Peyer's patch (tissue), 4 donors: ENCODE results near the gene PRDX2. TPM values are rescaled to one million over a fixed set of nuclear protein-coding genes. Genes with fewer than 3 reads are reported as not detected.

ENCODE experiments used
- DNase-seq, 3 donors: peaks; one replicate each; pipeline ENCODE4 v3.0.0-alpha.2; 2017 to 2019
- H3K27ac ChIP-seq, 4 donors: fragments of 200-600 bp; sonication (generic); one replicate each; pipeline ENCODE4 v1.5.1; 2016 to 2019
- H3K27me3 ChIP-seq, 2 donors: fragments of 200-600 bp; sonication (generic); one replicate each; pipeline ENCODE4 v1.5.1; 2019
- H3K36me3 ChIP-seq, 3 donors: fragments of 200-600 bp; sonication (generic); one replicate each; pipeline ENCODE4 v1.5.1; 2016 to 2019
- H3K4me1 ChIP-seq, 4 donors: fragments of 200-600 bp; sonication (generic); one replicate each; pipeline ENCODE4 v1.5.1; 2016 to 2019
- H3K4me3 ChIP-seq, 4 donors: fragments of 200-600 bp; sonication (generic); 1 replicate in 3 of 4; 2 replicates in 1 of 4; pipeline ENCODE4 v1.5.1; 2016 to 2019; ENCODE audit warnings: mild to moderate bottlenecking in 1 of 4
- H3K9me3 ChIP-seq, 4 donors: fragments of 200-600 bp; sonication (generic); one replicate each; pipeline ENCODE4 v1.5.1; 2016 to 2019; ENCODE audit warnings: mild to moderate bottlenecking in 1 of 4
- CTCF ChIP-seq, 6 experiments: fragments of 450-650 bp in 4 of 6; fragments of 200-600 bp in 2 of 6; sonication (generic) in 1 of 6; IDR thresholded peaks; one replicate each; pipeline ENCODE4 v1.5.1; 2017 to 2019; ENCODE audit warnings: antibody characterized with exemption in 6 of 6, mild to moderate bottlenecking in 3 of 6, moderate library complexity in 1 of 6
- POLR2A ChIP-seq, 2 donors: fragments of 450-650 bp; IDR thresholded peaks; one replicate each; pipeline ENCODE4 v1.5.1; 2017; ENCODE audit warnings: antibody characterized with exemption in 2 of 2, mild to moderate bottlenecking in 2 of 2, moderate library complexity in 2 of 2
- total RNA-seq, 4 donors: library from RNA; depleted of rRNA; stranded (reverse); fragments of >200 nt; gene quantifications; one replicate each; pipeline ENCODE4 v1.1.0, GENCODE V29; 2016

The PRDX2 gene
- total RNA-seq, 4 donors from 2014 or later, result 150 to 461 (median 375) TPM

GRCh38 chr19:12815088-12815487 is 13.5 kb upstream of the PRDX2 start:
- no peak overlapping the region for H3K27ac ChIP-seq
- H3K27me3 ChIP-seq, result no peaks in the 10 kb centered on the region
- DNase-seq, result no peak
- no peak overlapping the region for H3K4me3 ChIP-seq
- peaks cover 0 to 4% (median 0%) of the 10 kb centered on the region in 3 donors for H3K36me3 ChIP-seq
- TF ChIP-seq CTCF (IDR thresholded peaks at IDR 0.05) (no peak), POLR2A (IDR thresholded peaks at IDR 0.05) (no peak)
- H3K4me1 ChIP-seq, result no peaks in the 10 kb centered on the region
- no peaks in the 10 kb centered on the region for H3K9me3 ChIP-seq

GRCh38 chr19:12806242-12807081 is 4.9 kb upstream of the PRDX2 start, which contains the start of gene RNASEH2A:
Gene RNASEH2A, plus strand, starts transcription at chr19:12806584. Its CDS starts 90 bp downstream, at chr19:12806674.
- peak; percentile 88 to 96 (median 93) for DNase-seq
- H3K4me3 ChIP-seq, result peak within 1 kb of the TSS; percentile 53 to 74 (median 66)
- H3K27me3 ChIP-seq, result no peaks in the 10 kb centered on the region
- no peaks in the 10 kb centered on the region for H3K36me3 ChIP-seq
- TF ChIP-seq POLR2A (IDR thresholded peaks at IDR 0.05), result peak in 1 of 2 donors; percentile 24
- peak in 3 of 6 experiments; percentile 29 to 38 (median 31) for TF ChIP-seq CTCF (IDR thresholded peaks at IDR 0.05)
- H3K4me1 ChIP-seq, result peaks cover 0 to 14% (median 9%) of the 10 kb centered on the region in 4 donors
- peak within 1 kb of the TSS; percentile 27 to 77 (median 34) for H3K27ac ChIP-seq
- no peaks in the 10 kb centered on the region for H3K9me3 ChIP-seq

GRCh38 chr19:12804051-12804450 is 2.5 kb upstream of the PRDX2 start:
- Histone ChIP-seq H3K27me3 (no peaks in the 10 kb centered on the region), H3K36me3 (peaks cover 0 to 17% (median 0%) of the 10 kb centered on the region in 3 donors), H3K9me3 (no peaks in the 10 kb centered on the region), H3K4me3 (no peak overlapping the region), H3K4me1 (peaks cover 0 to 25% (median 17%) of the 10 kb centered on the region in 4 donors), H3K27ac (no peak overlapping the region)
- no peak for DNase-seq
- TF ChIP-seq POLR2A (IDR thresholded peaks at IDR 0.05), result no peak

- DNase-seq, result no peak
- Histone ChIP-seq H3K4me1 (peaks cover 0 to 25% (median 17%) of the 10 kb centered on the region in 4 donors), H3K27me3 (no peaks in the 10 kb centered on the region), H3K9me3 (no peaks in the 10 kb centered on the region), H3K4me3 (peak overlapping the region; percentile 69 to 86 (median 80)), H3K36me3 (peaks cover 0 to 21% (median 0%) of the 10 kb centered on the region in 3 donors), H3K27ac (peak overlapping the region; percentile 64 to 78 (median 74))
- TF ChIP-seq CTCF (IDR thresholded peaks at IDR 0.05) (no peak), POLR2A (IDR thresholded peaks at IDR 0.05) (no peak)
Measured at GRCh38 chr19:12802267-12803106, 887 bp upstream of the PRDX2 start.

- DNase-seq, result peak in 2 of 3 donors; percentile 67 to 68
Measured at GRCh38 chr19:12800923-12801465, 606 bp downstream of the PRDX2 start.

More at GRCh38 chr19:12800923-12801465, 606 bp downstream of the PRDX2 start:
- H3K36me3 ChIP-seq, result peaks cover 0 to 21% (median 0%) of the 10 kb centered on the region in 3 donors
- peaks cover 3 to 23% (median 14%) of the 10 kb centered on the region in 4 donors for H3K4me1 ChIP-seq
- peak overlapping the region; percentile 64 to 78 (median 74) for H3K27ac ChIP-seq
- no peak for TF ChIP-seq POLR2A (IDR thresholded peaks at IDR 0.05)
- no peak for TF ChIP-seq CTCF (IDR thresholded peaks at IDR 0.05)
- H3K27me3 ChIP-seq, result no peaks in the 10 kb centered on the region
- H3K4me3 ChIP-seq, result peak overlapping the region; percentile 69 to 86 (median 80)
- no peaks in the 10 kb centered on the region for H3K9me3 ChIP-seq
